ENCODE data around the gene FBXL16.

FBXL16 gene

DNA sequence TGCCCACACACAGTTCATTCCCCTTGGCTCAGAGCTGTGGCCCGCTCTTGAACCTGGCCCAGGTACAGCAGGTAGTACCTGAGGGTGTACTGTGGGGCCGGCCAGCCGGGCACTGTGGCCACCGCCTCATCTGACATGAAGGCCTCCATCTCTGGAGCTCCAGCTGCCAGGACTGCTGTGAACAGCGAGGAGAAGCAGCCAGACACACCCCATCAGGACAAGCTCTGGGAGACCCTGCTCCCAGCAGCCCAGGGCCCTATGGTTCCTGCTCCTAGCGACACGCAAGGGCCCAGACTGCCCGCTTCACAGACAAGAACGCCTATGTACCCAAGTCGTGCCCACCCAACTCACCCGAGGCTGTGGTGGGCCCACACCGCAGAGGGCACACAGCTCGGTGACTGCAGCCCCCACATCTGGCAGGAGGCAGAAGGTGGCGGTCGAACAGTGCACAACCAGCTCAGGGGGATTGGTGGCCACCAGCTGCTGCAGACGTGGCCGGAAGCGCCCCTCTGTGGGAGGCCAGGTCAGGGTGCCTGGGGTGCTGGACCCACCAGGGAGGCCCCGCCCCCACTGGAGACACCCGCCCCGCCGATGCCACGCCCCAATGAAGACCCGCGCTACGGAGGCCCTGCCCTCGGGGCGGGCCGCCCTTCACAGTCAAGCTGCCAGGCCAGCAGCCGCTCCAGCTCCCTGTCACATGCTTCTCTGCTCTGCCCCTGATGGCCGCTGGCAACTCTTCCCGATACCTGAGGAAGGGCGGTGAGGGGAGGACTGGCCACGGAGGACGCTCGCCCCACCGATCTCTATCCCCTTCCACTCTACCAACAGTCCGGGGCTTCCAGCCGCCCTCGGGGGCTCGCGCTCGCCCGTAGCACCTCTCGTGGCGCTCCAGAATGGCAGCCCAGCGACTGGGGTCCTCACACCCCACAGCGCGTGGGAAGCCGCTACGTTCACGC, 26.5 kb downstream of the FBXL16 start:
- H3K4me3 ChIP-seq (ENCODE audit: low read depth, low read length): peak overlapping the region; percentile 34
- TF ChIP-seq POLR2A (IDR thresholded peaks at IDR 0.05; ENCODE audit: extremely low read depth, insufficient read length) (peak; percentile 37), MYC (IDR thresholded peaks at IDR 0.05; ENCODE audit: low read depth, low read length) (peak; percentile 30; the same call in 1 of the 2 replicates)
- TF ChIP-seq, protein P1, sequence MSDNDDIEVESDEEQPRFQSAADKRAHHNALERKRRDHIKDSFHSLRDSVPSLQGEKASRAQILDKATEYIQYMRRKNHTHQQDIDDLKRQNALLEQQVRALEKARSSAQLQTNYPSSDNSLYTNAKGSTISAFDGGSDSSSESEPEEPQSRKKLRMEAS (IDR thresholded peaks at IDR 0.05; ENCODE audit: low read depth, low read length): peak; percentile 58; the same call in 1 of the 2 replicates
- TF ChIP-seq, protein P2, sequence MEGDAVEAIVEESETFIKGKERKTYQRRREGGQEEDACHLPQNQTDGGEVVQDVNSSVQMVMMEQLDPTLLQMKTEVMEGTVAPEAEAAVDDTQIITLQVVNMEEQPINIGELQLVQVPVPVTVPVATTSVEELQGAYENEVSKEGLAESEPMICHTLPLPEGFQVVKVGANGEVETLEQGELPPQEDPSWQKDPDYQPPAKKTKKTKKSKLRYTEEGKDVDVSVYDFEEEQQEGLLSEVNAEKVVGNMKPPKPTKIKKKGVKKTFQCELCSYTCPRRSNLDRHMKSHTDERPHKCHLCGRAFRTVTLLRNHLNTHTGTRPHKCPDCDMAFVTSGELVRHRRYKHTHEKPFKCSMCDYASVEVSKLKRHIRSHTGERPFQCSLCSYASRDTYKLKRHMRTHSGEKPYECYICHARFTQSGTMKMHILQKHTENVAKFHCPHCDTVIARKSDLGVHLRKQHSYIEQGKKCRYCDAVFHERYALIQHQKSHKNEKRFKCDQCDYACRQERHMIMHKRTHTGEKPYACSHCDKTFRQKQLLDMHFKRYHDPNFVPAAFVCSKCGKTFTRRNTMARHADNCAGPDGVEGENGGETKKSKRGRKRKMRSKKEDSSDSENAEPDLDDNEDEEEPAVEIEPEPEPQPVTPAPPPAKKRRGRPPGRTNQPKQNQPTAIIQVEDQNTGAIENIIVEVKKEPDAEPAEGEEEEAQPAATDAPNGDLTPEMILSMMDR (IDR thresholded peaks at IDR 0.05; ENCODE audit: low read depth, low read length): no peak
- peak; percentile 70 for DNase-seq (ENCODE audit: low read depth)

DNA sequence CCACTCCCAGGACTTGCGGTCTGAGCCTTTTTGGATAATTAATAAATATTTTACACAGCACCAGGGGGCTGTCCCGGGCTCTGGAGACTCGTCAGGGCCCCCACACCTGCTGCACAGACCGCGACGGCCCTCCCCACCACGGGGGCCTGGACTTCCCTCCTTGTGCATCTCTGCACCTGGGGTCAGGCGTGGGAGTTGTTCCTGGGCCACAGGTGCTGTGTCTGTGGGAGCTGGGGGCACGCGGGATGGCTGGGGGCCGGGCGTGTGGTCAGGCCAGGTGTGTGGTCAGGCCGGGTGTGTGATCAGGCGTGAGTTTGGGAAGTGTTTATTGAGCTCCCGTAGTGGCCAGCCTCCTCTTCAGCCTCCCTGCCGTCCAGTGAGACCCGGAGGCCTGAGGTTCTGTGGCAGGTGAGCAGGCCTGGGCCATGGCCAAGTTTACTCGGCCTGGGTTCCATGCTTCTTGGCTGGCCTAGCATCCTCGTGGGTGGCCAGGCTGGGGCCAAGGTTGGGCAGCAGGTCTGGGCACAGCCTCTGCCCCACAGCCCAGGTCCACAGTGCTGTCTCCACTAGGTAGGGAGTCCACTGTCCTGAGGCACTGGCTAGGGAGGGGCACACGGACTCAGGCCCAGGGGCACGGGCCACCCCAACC, 27.3 kb downstream of the FBXL16 start:
- DNase-seq (ENCODE audit: low read depth): no peak
- TF ChIP-seq, protein P1 (IDR thresholded peaks at IDR 0.05; ENCODE audit: low read depth, low read length): no peak
- TF ChIP-seq POLR2A (IDR thresholded peaks at IDR 0.05; ENCODE audit: extremely low read depth, insufficient read length) (no peak), MYC (IDR thresholded peaks at IDR 0.05; ENCODE audit: low read depth, low read length) (no peak)
- TF ChIP-seq, protein P2 (IDR thresholded peaks at IDR 0.05; ENCODE audit: low read depth, low read length): no peak
- H3K4me3 ChIP-seq (ENCODE audit: low read depth, low read length): no peak overlapping the region

DNA sequence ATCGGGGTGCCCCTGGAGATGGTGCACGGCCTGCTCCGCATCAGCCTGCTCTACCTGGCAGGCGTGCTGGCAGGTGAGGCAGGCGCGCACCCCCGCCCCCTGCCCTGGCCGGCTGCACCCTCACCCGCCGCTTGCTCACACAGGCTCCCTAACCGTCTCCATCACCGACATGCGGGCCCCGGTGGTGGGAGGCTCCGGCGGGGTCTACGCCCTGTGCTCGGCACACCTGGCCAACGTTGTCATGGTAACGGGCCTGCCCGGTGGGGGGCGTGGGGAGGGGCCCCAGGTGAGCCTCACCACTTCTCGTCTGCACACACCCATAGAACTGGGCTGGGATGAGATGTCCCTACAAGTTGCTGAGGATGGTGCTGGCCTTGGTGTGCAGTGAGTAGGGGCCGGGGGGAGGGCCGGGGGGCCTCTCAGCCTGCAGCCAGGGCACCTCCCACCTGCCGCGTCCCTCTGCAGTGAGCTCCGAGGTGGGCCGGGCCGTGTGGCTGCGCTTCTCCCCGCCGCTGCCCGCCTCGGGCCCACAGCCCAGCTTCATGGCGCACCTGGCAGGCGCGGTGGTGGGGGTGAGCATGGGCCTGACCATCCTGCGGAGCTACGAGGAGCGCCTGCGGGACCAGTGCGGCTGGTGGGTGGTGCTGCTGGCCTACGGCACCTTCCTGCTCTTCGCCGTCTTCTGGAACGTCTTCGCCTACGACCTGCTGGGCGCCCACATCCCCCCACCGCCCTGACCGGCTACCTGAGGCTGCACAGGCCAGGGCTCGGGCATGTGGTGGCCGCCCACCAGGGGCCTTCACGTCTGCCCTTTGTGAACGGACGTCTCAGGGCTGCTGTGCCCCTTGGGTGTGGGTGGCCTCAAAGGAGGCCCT, 28.0 kb downstream of the FBXL16 start:
- TF ChIP-seq MYC (IDR thresholded peaks at IDR 0.05; ENCODE audit: low read depth, low read length): no peak
- no peak for TF ChIP-seq POLR2A (IDR thresholded peaks at IDR 0.05; ENCODE audit: extremely low read depth, insufficient read length)
- TF ChIP-seq, protein P1 (IDR thresholded peaks at IDR 0.05; ENCODE audit: low read depth, low read length): no peak
- TF ChIP-seq, protein P2 (IDR thresholded peaks at IDR 0.05; ENCODE audit: low read depth, low read length): no peak
- no peak for DNase-seq (ENCODE audit: low read depth)
- no peak overlapping the region for H3K4me3 ChIP-seq (ENCODE audit: low read depth, low read length)

DNA sequence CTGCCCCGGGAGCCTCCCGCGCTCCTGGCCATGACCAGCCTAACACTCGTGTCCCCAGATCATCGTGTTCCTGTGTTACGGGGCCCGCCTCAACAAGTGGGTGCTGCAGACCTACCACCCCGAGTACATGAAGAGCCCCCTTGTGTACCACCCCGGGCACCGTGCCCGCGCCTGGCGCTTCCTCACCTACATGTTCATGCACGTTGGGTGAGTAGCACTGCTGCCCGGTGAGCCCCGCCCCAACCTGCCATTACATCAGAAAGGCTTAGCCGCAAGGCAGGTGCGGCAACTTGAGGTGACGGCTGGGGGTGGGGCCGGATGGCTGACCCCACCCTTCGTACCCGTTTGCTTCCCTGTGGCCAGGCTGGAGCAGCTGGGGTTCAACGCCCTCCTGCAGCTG, 28.7 kb downstream of the FBXL16 start:
- H3K4me3 ChIP-seq (ENCODE audit: low read depth, low read length): no peak overlapping the region
- no peak for DNase-seq (ENCODE audit: low read depth)
- TF ChIP-seq POLR2A (IDR thresholded peaks at IDR 0.05; ENCODE audit: extremely low read depth, insufficient read length) (no peak), MYC (IDR thresholded peaks at IDR 0.05; ENCODE audit: low read depth, low read length) (no peak)
- TF ChIP-seq, protein P1 (IDR thresholded peaks at IDR 0.05; ENCODE audit: low read depth, low read length): no peak
- TF ChIP-seq, protein P2 (IDR thresholded peaks at IDR 0.05; ENCODE audit: low read depth, low read length): no peak

DNA sequence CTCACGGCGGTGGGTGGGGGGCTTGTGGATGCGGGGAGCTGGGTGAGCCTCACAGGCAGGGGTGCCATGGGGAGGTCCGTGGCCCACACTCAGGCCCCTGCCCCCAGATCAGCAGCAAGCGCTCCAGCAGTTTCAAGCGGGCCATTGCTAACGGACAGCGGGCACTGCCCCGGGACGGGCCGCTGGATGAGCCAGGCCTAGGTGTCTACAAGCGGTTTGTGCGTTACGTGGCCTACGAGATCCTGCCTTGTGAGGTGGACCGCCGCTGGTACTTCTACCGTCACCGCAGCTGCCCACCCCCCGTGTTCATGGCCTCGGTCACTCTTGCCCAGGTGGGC, 29.1 kb downstream of the FBXL16 start:
- H3K4me3 ChIP-seq (ENCODE audit: low read depth, low read length): no peak overlapping the region
- TF ChIP-seq POLR2A (IDR thresholded peaks at IDR 0.05; ENCODE audit: extremely low read depth, insufficient read length) (no peak), MYC (IDR thresholded peaks at IDR 0.05; ENCODE audit: low read depth, low read length) (no peak)
- TF ChIP-seq, protein P2 (IDR thresholded peaks at IDR 0.05; ENCODE audit: low read depth, low read length): no peak
- TF ChIP-seq, protein P1 (IDR thresholded peaks at IDR 0.05; ENCODE audit: low read depth, low read length): no peak
- DNase-seq (ENCODE audit: low read depth): no peak
